Measurements from ENCODE around the gene MAP2K4. TPM values are rescaled to one million over a fixed set of nuclear protein-coding genes. Genes with fewer than 3 reads are reported as not detected.

The MAP2K4 gene
- total and polyA plus RNA-seq, 7 experiments from 2014 or later, result 21.8 to 45.1 (median 32.4) TPM

DNA sequence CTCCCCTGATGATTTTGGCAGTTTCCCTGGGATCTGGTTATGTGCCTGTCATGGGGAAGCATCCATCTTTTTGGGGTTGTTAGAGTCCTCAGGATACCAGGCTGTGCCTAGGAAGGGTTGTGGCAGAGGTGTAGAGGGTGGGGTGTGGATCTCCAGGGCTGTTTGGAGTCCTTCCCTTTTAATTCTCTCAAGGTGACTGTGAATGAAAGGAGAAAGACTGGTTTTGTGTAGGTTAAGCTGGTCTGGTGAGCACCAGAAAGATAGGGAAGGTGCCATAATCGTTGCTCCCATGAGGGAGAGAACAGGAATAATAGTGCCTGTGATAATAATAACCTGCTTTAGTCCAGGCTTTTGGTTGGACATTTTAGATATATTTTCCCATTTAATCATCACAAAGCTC, 7.0 kb downstream of the MAP2K4 start:
- ChIA-PET POLR2A (interaction anchor here (0.8 to 14.6 kb wide), 2 partner anchors 11 to 30 kb away, joined by 3 to 310 read pairs; partner anchors contain the start of gene ZNF18), CTCF (interaction anchor here (1.3 kb wide), 1 partner anchor 31 kb away, joined by 3 read pairs; no protein-coding TSS in a partner anchor)
- peak overlapping the region in 3 of 10 donors; percentile 8 to 38 (median 15) for H3K4me3 Mint-ChIP-seq
- H3K27ac Mint-ChIP-seq, result peak overlapping the region in 1 of 9 donors; percentile 72
- H3K9me3 Mint-ChIP-seq, result no peaks in the 10 kb centered on the region
- H3K36me3 Mint-ChIP-seq, result peaks cover 0 to 19% (median 6%) of the 10 kb centered on the region in 5 donors
- no peak overlapping the region for H3K4me3 ChIP-seq (ENCODE audit: low read length)
- H3K9me3 ChIP-seq (ENCODE audit: control insufficient read depth in 2 of 3, low read length in 3 of 3), result no peaks in the 10 kb centered on the region
- H3K4me1 ChIP-seq (ENCODE audit: control insufficient read depth in 2 of 2, insufficient read depth in 2 of 2, low read length in 2 of 2), result peaks cover 5 to 6% of the 10 kb centered on the region in 2 donors
- H3K27ac ChIP-seq (ENCODE audit: low read depth, low read length), result no peak overlapping the region
- no peaks in the 10 kb centered on the region for H3K27me3 ChIP-seq (ENCODE audit: control insufficient read depth in 2 of 2, insufficient read depth in 2 of 2, low read length in 2 of 2)
- DNase-seq (no peak), ATAC-seq (no peak)
- no peaks in the 10 kb centered on the region for H3K36me3 ChIP-seq (ENCODE audit: control insufficient read depth in 2 of 3, insufficient read depth in 3 of 3, low read length in 3 of 3)
- intact Hi-C loops (cut with micrococcal nuclease), result no loop called here
- H3K4me1 Mint-ChIP-seq, result peaks cover 41 to 95% (median 88%) of the 10 kb centered on the region in 7 donors
- no peaks in the 10 kb centered on the region for H3K27me3 Mint-ChIP-seq

DNA sequence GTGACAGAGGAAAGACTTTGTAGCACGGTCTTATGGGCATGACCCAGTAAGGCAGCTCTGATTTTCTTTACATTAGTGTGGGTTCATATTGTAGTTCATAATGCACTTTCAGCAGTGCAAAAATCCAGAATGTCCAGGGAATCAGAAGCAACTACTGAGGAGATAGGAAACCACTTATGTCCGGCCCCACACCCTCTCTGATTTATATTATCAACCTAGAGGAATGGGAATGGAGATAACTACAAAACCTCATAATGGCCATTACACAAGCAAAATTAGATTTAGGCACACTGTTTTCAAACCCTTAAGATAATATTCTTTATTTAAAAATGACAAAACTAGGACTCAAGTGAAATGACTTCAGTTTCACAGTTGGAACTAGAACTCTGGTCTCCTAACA, 7.9 kb downstream of the MAP2K4 start:
- Histone ChIP-seq H3K4me1 (ENCODE audit: control insufficient read depth in 2 of 2, insufficient read depth in 2 of 2, low read length in 2 of 2) (peaks cover 0 to 6% of the 10 kb centered on the region in 2 donors), H3K36me3 (ENCODE audit: control insufficient read depth in 2 of 3, insufficient read depth in 3 of 3, low read length in 3 of 3) (no peaks in the 10 kb centered on the region), H3K27ac (ENCODE audit: low read depth, low read length) (no peak overlapping the region), H3K4me3 (ENCODE audit: low read length) (no peak overlapping the region), H3K9me3 (ENCODE audit: control insufficient read depth in 2 of 3, low read length in 3 of 3) (no peaks in the 10 kb centered on the region), H3K27me3 (ENCODE audit: control insufficient read depth in 2 of 2, insufficient read depth in 2 of 2, low read length in 2 of 2) (no peaks in the 10 kb centered on the region)
- intact Hi-C loops (cut with micrococcal nuclease), result no loop called here
- ATAC-seq (no peak), DNase-seq (no peak)
- CTCF ChIA-PET, result interaction anchor here (0.6 kb wide), 1 partner anchor 1140 kb away, joined by 4 read pairs; no protein-coding TSS in a partner anchor
- Mint-ChIP-seq H3K4me3 (peak overlapping the region in 1 of 10 donors; percentile 25), H3K27ac (peak overlapping the region in 1 of 9 donors; percentile 48), H3K36me3 (peaks cover 0 to 19% (median 6%) of the 10 kb centered on the region in 5 donors), H3K27me3 (no peaks in the 10 kb centered on the region), H3K4me1 (peaks cover 33 to 86% (median 79%) of the 10 kb centered on the region in 7 donors), H3K9me3 (no peaks in the 10 kb centered on the region)
- POLR2A ChIA-PET, result interaction anchor here (14.6 kb wide), 1 partner anchor 31 kb away, joined by 310 read pairs; the partner anchor contains the start of gene ZNF18

DNA sequence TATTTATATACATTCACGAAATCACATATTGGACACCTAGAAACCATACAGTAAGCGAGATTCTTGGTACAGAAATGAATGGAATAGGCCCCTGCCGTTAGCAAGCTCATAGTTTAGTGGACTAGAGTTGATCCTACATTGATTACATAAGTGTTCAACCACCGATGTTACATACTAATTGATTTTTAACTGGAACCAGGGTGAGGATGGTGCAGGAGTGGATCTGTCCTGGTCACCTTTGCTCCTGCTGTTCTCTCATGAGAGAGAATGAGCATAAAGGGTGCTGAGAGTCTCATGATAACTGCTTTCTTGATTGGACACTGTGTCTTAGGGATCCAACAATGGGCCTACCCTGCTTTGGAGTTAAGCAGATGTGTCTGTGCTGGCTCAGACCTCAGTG, 13.9 kb downstream of the MAP2K4 start:
- Histone ChIP-seq H3K36me3 (ENCODE audit: control insufficient read depth in 2 of 3, insufficient read depth in 3 of 3, low read length in 3 of 3) (peaks cover 0 to 4% (median 0%) of the 10 kb centered on the region in 3 experiments), H3K27ac (ENCODE audit: low read depth, low read length) (no peak overlapping the region), H3K4me3 (ENCODE audit: low read length) (no peak overlapping the region), H3K4me1 (ENCODE audit: control insufficient read depth in 2 of 2, insufficient read depth in 2 of 2, low read length in 2 of 2) (no peaks in the 10 kb centered on the region), H3K9me3 (ENCODE audit: control insufficient read depth in 2 of 3, low read length in 3 of 3) (no peaks in the 10 kb centered on the region), H3K27me3 (ENCODE audit: control insufficient read depth in 2 of 2, insufficient read depth in 2 of 2, low read length in 2 of 2) (no peaks in the 10 kb centered on the region)
- Mint-ChIP-seq H3K4me3 (peak overlapping the region in 1 of 10 donors; percentile 30), H3K27ac (no peak overlapping the region), H3K9me3 (no peaks in the 10 kb centered on the region), H3K27me3 (no peaks in the 10 kb centered on the region), H3K36me3 (peaks cover 0 to 24% (median 7%) of the 10 kb centered on the region in 5 donors), H3K4me1 (peaks cover 10 to 76% (median 59%) of the 10 kb centered on the region in 7 donors)
- no peak for DNase-seq
- ATAC-seq, result no peak
- intact Hi-C loops (cut with micrococcal nuclease), result loop anchor here in 1 of 2 donors (5.0 kb wide), 2 partner anchors 37 to 48 kb away; partner anchors contain the start of gene ZNF18
- ChIA-PET CTCF (no interaction called here), POLR2A (no interaction called here)

DNA sequence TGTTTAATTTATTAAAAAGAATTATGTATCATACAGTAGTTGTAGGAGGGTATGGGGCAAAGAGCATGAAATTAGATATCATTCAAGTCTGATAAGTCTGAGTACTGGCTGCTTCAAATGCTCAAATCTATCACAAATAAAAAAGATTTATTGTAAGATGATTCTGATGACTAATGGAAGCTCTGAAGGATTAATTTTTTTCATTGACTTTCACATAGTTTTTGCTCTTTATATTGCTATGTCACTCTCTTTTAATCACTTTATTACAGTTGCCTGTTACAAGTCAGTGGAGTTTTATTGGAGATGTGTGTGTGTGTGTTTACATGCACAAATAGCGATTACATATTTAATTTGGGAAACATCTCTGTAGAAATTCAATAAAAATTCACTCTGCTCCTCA, 15.0 kb downstream of the MAP2K4 start:
- CTCF ChIA-PET, result no interaction called here
- no peaks in the 10 kb centered on the region for H3K27me3 Mint-ChIP-seq
- H3K9me3 Mint-ChIP-seq, result no peaks in the 10 kb centered on the region
- H3K4me3 Mint-ChIP-seq, result no peak overlapping the region
- Histone ChIP-seq H3K27ac (ENCODE audit: low read depth, low read length) (no peak overlapping the region), H3K9me3 (ENCODE audit: control insufficient read depth in 2 of 3, low read length in 3 of 3) (no peaks in the 10 kb centered on the region), H3K4me3 (ENCODE audit: low read length) (no peak overlapping the region), H3K4me1 (ENCODE audit: control insufficient read depth in 2 of 2, insufficient read depth in 2 of 2, low read length in 2 of 2) (no peaks in the 10 kb centered on the region), H3K36me3 (ENCODE audit: control insufficient read depth in 2 of 3, insufficient read depth in 3 of 3, low read length in 3 of 3) (peaks cover 0 to 4% (median 0%) of the 10 kb centered on the region in 3 experiments), H3K27me3 (ENCODE audit: control insufficient read depth in 2 of 2, insufficient read depth in 2 of 2, low read length in 2 of 2) (no peaks in the 10 kb centered on the region)
- intact Hi-C loops (cut with micrococcal nuclease), result no loop called here
- no peak for DNase-seq
- peaks cover 7 to 74% (median 58%) of the 10 kb centered on the region in 7 donors for H3K4me1 Mint-ChIP-seq
- no peak overlapping the region for H3K27ac Mint-ChIP-seq
- no peak for ATAC-seq
- POLR2A ChIA-PET, result no interaction called here
- H3K36me3 Mint-ChIP-seq, result peaks cover 0 to 24% (median 7%) of the 10 kb centered on the region in 5 donors

DNA sequence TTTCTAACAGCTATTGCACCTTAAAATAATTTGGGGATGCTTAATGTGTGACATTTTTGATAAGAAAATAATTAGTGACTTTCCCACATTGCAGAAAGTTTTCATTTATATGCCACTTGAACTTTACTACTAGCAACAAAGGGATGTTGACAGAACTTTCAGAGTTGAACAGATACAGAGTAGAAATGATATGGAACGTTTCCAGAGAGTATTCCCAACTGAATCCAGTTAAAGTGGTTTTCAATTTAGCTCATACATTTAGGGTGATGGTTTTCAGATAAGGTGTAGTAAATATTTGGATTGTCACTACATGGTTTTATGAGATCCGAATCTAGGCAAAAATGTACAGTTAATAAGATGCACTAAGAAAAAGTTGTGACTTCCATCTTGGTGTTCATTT, 17.3 kb downstream of the MAP2K4 start:
- POLR2A ChIA-PET, result interaction anchor here (0.9 kb wide), 1 partner anchor 11 kb away, joined by 3 read pairs; no protein-coding TSS in a partner anchor

DNA sequence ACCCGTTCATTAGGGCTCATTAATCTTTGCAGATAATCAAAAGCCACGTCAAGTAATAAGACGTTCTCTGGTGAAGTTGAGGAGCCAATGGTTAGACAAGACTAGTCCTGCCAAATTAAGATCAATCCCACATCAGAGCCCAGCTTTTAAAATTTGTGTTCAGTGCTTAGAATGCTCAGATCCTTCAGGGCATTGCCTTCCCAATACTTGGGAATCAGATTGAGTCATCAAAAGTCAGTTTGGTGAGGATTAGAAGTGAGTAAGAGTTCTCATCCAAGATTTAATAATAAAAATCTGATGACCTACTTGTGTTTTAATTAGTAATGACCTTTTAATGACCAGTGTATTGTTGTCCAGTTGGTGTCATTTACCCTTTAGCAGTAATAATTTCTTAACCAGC, 19.8 kb downstream of the MAP2K4 start:
- Histone ChIP-seq H3K27ac (ENCODE audit: low read depth, low read length) (no peak overlapping the region), H3K27me3 (ENCODE audit: control insufficient read depth in 2 of 2, insufficient read depth in 2 of 2, low read length in 2 of 2) (no peaks in the 10 kb centered on the region), H3K4me1 (ENCODE audit: control insufficient read depth in 2 of 2, insufficient read depth in 2 of 2, low read length in 2 of 2) (peaks cover 0 to 4% of the 10 kb centered on the region in 2 donors), H3K9me3 (ENCODE audit: control insufficient read depth in 2 of 3, low read length in 3 of 3) (no peaks in the 10 kb centered on the region), H3K4me3 (ENCODE audit: low read length) (no peak overlapping the region), H3K36me3 (ENCODE audit: control insufficient read depth in 2 of 3, insufficient read depth in 3 of 3, low read length in 3 of 3) (no peaks in the 10 kb centered on the region)
- Mint-ChIP-seq H3K4me1 (peaks cover 17 to 90% (median 75%) of the 10 kb centered on the region in 7 donors), H3K36me3 (peaks cover 0 to 26% (median 10%) of the 10 kb centered on the region in 5 donors), H3K9me3 (no peaks in the 10 kb centered on the region), H3K27me3 (no peaks in the 10 kb centered on the region), H3K27ac (no peak overlapping the region), H3K4me3 (peak overlapping the region in 1 of 10 donors; percentile 29)
- DNase-seq, result no peak
- no peak for ATAC-seq
- intact Hi-C loops (cut with micrococcal nuclease), result no loop called here
- ChIA-PET POLR2A (no interaction called here), CTCF (no interaction called here)

More for the DNA sequence above, 17.3 kb downstream of the MAP2K4 start:
- DNase-seq, result no peak
- intact Hi-C loops (cut with micrococcal nuclease), result no loop called here
- Mint-ChIP-seq H3K27me3 (no peaks in the 10 kb centered on the region), H3K36me3 (peaks cover 4 to 34% (median 12%) of the 10 kb centered on the region in 5 donors), H3K9me3 (no peaks in the 10 kb centered on the region), H3K4me1 (peaks cover 9 to 75% (median 62%) of the 10 kb centered on the region in 7 donors), H3K4me3 (no peak overlapping the region), H3K27ac (no peak overlapping the region)
- Histone ChIP-seq H3K4me3 (ENCODE audit: low read length) (no peak overlapping the region), H3K4me1 (ENCODE audit: control insufficient read depth in 2 of 2, insufficient read depth in 2 of 2, low read length in 2 of 2) (no peaks in the 10 kb centered on the region), H3K27ac (ENCODE audit: low read depth, low read length) (no peak overlapping the region), H3K27me3 (ENCODE audit: control insufficient read depth in 2 of 2, insufficient read depth in 2 of 2, low read length in 2 of 2) (no peaks in the 10 kb centered on the region), H3K9me3 (ENCODE audit: control insufficient read depth in 2 of 3, low read length in 3 of 3) (no peaks in the 10 kb centered on the region), H3K36me3 (ENCODE audit: control insufficient read depth in 2 of 3, insufficient read depth in 3 of 3, low read length in 3 of 3) (peaks cover 0 to 4% (median 0%) of the 10 kb centered on the region in 3 experiments)
- CTCF ChIA-PET, result no interaction called here
- no peak for ATAC-seq

DNA sequence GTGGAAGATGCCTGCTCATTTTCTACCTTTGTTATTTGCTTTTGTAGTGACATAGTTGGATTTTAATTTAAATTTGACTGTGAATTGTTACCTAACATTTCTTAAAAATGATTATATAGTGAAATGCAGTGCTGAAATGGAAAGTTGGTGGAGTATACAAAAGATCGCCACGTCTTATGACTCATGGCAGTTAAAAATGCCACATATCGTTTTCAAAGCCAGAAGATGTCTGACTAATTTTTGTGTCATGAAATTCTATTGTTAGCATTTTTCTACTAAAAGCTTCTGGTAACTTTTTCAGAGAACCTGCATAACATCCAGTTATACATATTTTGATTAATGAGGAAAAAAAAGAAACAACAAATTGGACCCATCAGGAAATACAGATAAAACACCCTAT, 20.6 kb downstream of the MAP2K4 start:
- ChIA-PET CTCF (no interaction called here), POLR2A (interaction anchor here (1.3 kb wide), 1 partner anchor 9 kb away, joined by 3 read pairs; no protein-coding TSS in a partner anchor)
- Histone ChIP-seq H3K27ac (ENCODE audit: low read depth, low read length) (no peak overlapping the region), H3K4me3 (ENCODE audit: low read length) (no peak overlapping the region), H3K27me3 (ENCODE audit: control insufficient read depth in 2 of 2, insufficient read depth in 2 of 2, low read length in 2 of 2) (no peaks in the 10 kb centered on the region), H3K9me3 (ENCODE audit: control insufficient read depth in 2 of 3, low read length in 3 of 3) (no peaks in the 10 kb centered on the region), H3K4me1 (ENCODE audit: control insufficient read depth in 2 of 2, insufficient read depth in 2 of 2, low read length in 2 of 2) (peaks cover 0 to 9% of the 10 kb centered on the region in 2 donors), H3K36me3 (ENCODE audit: control insufficient read depth in 2 of 3, insufficient read depth in 3 of 3, low read length in 3 of 3) (no peaks in the 10 kb centered on the region)
- H3K4me1 Mint-ChIP-seq, result peaks cover 17 to 91% (median 77%) of the 10 kb centered on the region in 7 donors
- H3K27ac Mint-ChIP-seq, result no peak overlapping the region
- no peaks in the 10 kb centered on the region for H3K27me3 Mint-ChIP-seq
- peaks cover 0 to 3% (median 0%) of the 10 kb centered on the region in 11 donors for H3K9me3 Mint-ChIP-seq
- no peak for ATAC-seq
- no peak for DNase-seq
- intact Hi-C loops (cut with micrococcal nuclease), result no loop called here
- peaks cover 0 to 23% (median 9%) of the 10 kb centered on the region in 5 donors for H3K36me3 Mint-ChIP-seq
- no peak overlapping the region for H3K4me3 Mint-ChIP-seq
